ENCODE data around the gene NOL11. TPM values are rescaled to one million over a fixed set of nuclear protein-coding genes. Genes with fewer than 3 reads are reported as not detected.

Gene NOL11
- polyA plus RNA-seq, 1 of the 3 experiments (the other 2 are of a cell fraction): 27.0 TPM

- no peaks in the 10 kb centered on the region for H4K20me1 ChIP-seq (ENCODE audit: insufficient read depth)
- H3F3A ChIP-seq (replicated peaks; ENCODE audit: insufficient read depth): peaks cover 13% of the 10 kb centered on the region
- CTCF ChIA-PET: no interaction called here
- H2AFZ ChIP-seq (ENCODE audit: low read depth): no peak overlapping the region
- no peaks in the 10 kb centered on the region for H3K4me1 ChIP-seq (ENCODE audit: control insufficient read depth in 1 of 2, insufficient read depth in 2 of 2, low read depth in 1 of 2, low read length in 1 of 2)
- no peak overlapping the region for H3K9ac ChIP-seq
- no peaks in the 10 kb centered on the region for H3K9me2 ChIP-seq
- peaks cover 35 to 92% of the 10 kb centered on the region in 2 experiments for H3K36me3 ChIP-seq (replicated peaks in 1 of 2; ENCODE audit: control insufficient read depth in 1 of 2, insufficient read depth in 2 of 2, low read length in 1 of 2)
- H3K79me2 ChIP-seq (ENCODE audit: insufficient read depth): no peaks in the 10 kb centered on the region
- no peak overlapping the region for H3K4me2 ChIP-seq
- POLR2A ChIA-PET: no interaction called here
- no peak overlapping the region for H3K4me3 ChIP-seq (ENCODE audit: low read depth in 2 of 2, low read length in 1 of 2)
- TF ChIP-seq MXI1 (IDR thresholded peaks at IDR 0.05; ENCODE audit: low read depth, low read length) (no peak), IRF3 (IDR thresholded peaks at IDR 0.05; ENCODE audit: low read depth, low read length) (no peak), GATA2 (CRISPR knock-in tag; IDR thresholded peaks at IDR 0.05) (no peak), USF2 (IDR thresholded peaks at IDR 0.05; ENCODE audit: borderline replicate concordance, low read depth, low read length) (no peak), FOSL2 (IDR thresholded peaks at IDR 0.05; ENCODE audit: borderline replicate concordance, low read depth) (no peak), ELF1 (IDR thresholded peaks at IDR 0.05) (no peak), TEAD4 (IDR thresholded peaks at IDR 0.05; ENCODE audit: borderline replicate concordance, insufficient read depth) (no peak), CHD2 (IDR thresholded peaks at IDR 0.05; ENCODE audit: low read length, partially characterized antibody) (no peak), ZBTB33 (IDR thresholded peaks at IDR 0.05; ENCODE audit: borderline replicate concordance, low read depth) (no peak), RCOR1 (IDR thresholded peaks at IDR 0.05; ENCODE audit: low read length) (no peak), JUND (IDR thresholded peaks at IDR 0.05) (no peak)
- H3K9me3 ChIP-seq: no peaks in the 10 kb centered on the region
- DNase-seq: no peak
- H3K27me3 ChIP-seq (ENCODE audit: insufficient read depth): no peaks in the 10 kb centered on the region
- 86% methylated on average over 14 of the region's 14 CpGs for WGBS (ENCODE audit: low lambda C conversion rate)
- no peak overlapping the region for H3K27ac ChIP-seq (ENCODE audit: low read depth in 2 of 2, low read length in 1 of 2)
Measured at GRCh38 chr17:67746704-67747571, 29.2 kb downstream of the NOL11 start.

GRCh38 chr17:67747681-67748235 lies 30.0 kb downstream of the NOL11 start:
- H3K9me2 ChIP-seq: no peaks in the 10 kb centered on the region
- no peak for DNase-seq
- ChIA-PET POLR2A (no interaction called here), CTCF (interaction anchor here (1.2 to 1.3 kb wide), 2 partner anchors 9 to 16 kb away, joined by 4 to 5 read pairs; no protein-coding TSS in a partner anchor)
- H3K4me2 ChIP-seq: no peak overlapping the region
- H3K36me3 ChIP-seq (replicated peaks in 1 of 2; ENCODE audit: control insufficient read depth in 1 of 2, insufficient read depth in 2 of 2, low read length in 1 of 2): peaks cover 28 to 84% of the 10 kb centered on the region in 2 experiments
- H3K79me2 ChIP-seq (ENCODE audit: insufficient read depth): no peaks in the 10 kb centered on the region
- H3K9me3 ChIP-seq: no peaks in the 10 kb centered on the region
- H3K27ac ChIP-seq (ENCODE audit: low read depth in 2 of 2, low read length in 1 of 2): no peak overlapping the region
- no peaks in the 10 kb centered on the region for H4K20me1 ChIP-seq (ENCODE audit: insufficient read depth)
- H3K27me3 ChIP-seq (ENCODE audit: insufficient read depth): no peaks in the 10 kb centered on the region
- H3F3A ChIP-seq (replicated peaks; ENCODE audit: insufficient read depth): peaks cover 13% of the 10 kb centered on the region
- H2AFZ ChIP-seq (ENCODE audit: low read depth): no peak overlapping the region
- 78% methylated on average over 2 of the region's 2 CpGs for WGBS (ENCODE audit: low lambda C conversion rate)
- no peak overlapping the region for H3K4me3 ChIP-seq (ENCODE audit: low read depth in 2 of 2, low read length in 1 of 2)
- H3K4me1 ChIP-seq (ENCODE audit: control insufficient read depth in 1 of 2, insufficient read depth in 2 of 2, low read depth in 1 of 2, low read length in 1 of 2): no peaks in the 10 kb centered on the region
- no peak overlapping the region for H3K9ac ChIP-seq
- TF ChIP-seq RXRA (IDR thresholded peaks at IDR 0.05; ENCODE audit: borderline replicate concordance, low read depth) (no peak), NFIC (IDR thresholded peaks at IDR 0.05; ENCODE audit: borderline replicate concordance) (no peak), USF2 (IDR thresholded peaks at IDR 0.05; ENCODE audit: borderline replicate concordance, low read depth, low read length) (no peak), FOXM1 (IDR thresholded peaks at IDR 0.05; ENCODE audit: low read depth) (no peak), MAX (IDR thresholded peaks at IDR 0.05; ENCODE audit: low read depth) (no peak), RFX5 (IDR thresholded peaks at IDR 0.05; ENCODE audit: low read length) (no peak), TAF1 (IDR thresholded peaks at IDR 0.05; ENCODE audit: borderline replicate concordance, low read depth, low read length) (no peak), ZBTB33 (IDR thresholded peaks at IDR 0.05; ENCODE audit: borderline replicate concordance, low read depth) (no peak)

Data from SK-N-SH (cell line).